ENCODE measurements around the gene SH3TC1. TPM values are rescaled to one million over a fixed set of nuclear protein-coding genes. Genes with fewer than 3 reads are reported as not detected.

The SH3TC1 gene
- total and polyA plus RNA-seq, 10 of the 15 experiments (the other 5 are each of a cell fraction or from before 2014, with no cell fraction given): 0.19 to 47.0 (median 18.4) TPM

DNA sequence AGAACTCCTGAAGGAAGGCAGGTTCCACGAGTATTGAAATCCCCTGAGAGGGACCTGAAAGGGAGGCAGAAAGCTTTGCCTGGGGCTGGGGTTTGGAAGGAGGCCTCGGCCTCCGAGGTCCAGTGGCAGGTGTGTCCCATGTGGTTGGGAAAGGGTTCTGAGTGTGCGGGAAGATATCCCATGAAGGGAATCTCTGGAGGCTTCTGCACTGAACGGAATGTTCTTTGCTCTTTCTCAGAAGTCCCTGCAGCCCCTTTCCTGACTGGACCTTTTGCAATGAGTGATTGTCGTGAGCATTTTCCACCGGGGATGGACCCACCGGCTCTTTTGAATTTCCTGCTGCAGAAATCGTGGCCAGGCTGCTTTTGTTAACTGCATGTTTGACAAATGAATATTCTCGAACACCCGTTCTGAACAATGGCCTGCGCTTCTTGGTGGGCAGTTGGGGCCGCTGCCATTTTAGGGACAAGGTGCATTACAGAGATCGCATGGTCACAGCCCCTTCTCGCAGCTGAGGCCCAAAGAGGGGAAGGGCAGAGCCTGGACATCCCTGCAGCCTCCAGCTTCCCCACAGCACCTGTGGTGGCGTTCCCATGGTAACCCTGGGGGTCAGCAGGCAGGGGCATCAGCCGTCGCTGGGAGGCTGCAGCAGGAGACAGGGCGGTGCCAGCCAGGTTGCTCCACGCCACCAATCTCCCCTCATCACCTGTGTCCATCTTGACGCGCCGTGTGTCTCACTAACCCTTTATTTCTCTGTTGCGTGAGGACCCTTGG lies 52.2 kb downstream of the SH3TC1 start (continued):
- TF ChIP-seq, protein P1, sequence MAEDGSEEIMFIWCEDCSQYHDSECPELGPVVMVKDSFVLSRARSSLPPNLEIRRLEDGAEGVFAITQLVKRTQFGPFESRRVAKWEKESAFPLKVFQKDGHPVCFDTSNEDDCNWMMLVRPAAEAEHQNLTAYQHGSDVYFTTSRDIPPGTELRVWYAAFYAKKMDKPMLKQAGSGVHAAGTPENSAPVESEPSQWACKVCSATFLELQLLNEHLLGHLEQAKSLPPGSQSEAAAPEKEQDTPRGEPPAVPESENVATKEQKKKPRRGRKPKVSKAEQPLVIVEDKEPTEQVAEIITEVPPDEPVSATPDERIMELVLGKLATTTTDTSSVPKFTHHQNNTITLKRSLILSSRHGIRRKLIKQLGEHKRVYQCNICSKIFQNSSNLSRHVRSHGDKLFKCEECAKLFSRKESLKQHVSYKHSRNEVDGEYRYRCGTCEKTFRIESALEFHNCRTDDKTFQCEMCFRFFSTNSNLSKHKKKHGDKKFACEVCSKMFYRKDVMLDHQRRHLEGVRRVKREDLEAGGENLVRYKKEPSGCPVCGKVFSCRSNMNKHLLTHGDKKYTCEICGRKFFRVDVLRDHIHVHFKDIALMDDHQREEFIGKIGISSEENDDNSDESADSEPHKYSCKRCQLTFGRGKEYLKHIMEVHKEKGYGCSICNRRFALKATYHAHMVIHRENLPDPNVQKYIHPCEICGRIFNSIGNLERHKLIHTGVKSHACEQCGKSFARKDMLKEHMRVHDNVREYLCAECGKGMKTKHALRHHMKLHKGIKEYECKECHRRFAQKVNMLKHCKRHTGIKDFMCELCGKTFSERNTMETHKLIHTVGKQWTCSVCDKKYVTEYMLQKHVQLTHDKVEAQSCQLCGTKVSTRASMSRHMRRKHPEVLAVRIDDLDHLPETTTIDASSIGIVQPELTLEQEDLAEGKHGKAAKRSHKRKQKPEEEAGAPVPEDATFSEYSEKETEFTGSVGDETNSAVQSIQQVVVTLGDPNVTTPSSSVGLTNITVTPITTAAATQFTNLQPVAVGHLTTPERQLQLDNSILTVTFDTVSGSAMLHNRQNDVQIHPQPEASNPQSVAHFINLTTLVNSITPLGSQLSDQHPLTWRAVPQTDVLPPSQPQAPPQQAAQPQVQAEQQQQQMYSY (CRISPR knock-in tag; IDR thresholded peaks at IDR 0.05): no peak
- no peak for TF ChIP-seq GATAD2B (conservative IDR thresholded peaks at IDR 0.05; ENCODE audit: low read depth)
- TF ChIP-seq MEF2A (IDR thresholded peaks at IDR 0.05; ENCODE audit: insufficient read depth, low read depth, low read length): no peak
- no peak for TF ChIP-seq ETV6 (conservative IDR thresholded peaks at IDR 0.05 in 1 of 2, IDR thresholded peaks at IDR 0.05 in 1 of 2; ENCODE audit: borderline replicate concordance in 1 of 2, low read depth in 1 of 2)
- TF ChIP-seq, protein P2, sequence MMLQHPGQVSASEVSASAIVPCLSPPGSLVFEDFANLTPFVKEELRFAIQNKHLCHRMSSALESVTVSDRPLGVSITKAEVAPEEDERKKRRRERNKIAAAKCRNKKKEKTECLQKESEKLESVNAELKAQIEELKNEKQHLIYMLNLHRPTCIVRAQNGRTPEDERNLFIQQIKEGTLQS (IDR thresholded peaks at IDR 0.05; ENCODE audit: borderline replicate concordance, extremely low read depth, low read depth, low read length): no peak
- no peak for TF ChIP-seq CHD4 (IDR thresholded peaks at IDR 0.05)
- TF ChIP-seq HDGF (IDR thresholded peaks at IDR 0.05): no peak
- TF ChIP-seq MXI1 (IDR thresholded peaks at IDR 0.05; ENCODE audit: low read depth, low read length): no peak
- TF ChIP-seq, protein P3, sequence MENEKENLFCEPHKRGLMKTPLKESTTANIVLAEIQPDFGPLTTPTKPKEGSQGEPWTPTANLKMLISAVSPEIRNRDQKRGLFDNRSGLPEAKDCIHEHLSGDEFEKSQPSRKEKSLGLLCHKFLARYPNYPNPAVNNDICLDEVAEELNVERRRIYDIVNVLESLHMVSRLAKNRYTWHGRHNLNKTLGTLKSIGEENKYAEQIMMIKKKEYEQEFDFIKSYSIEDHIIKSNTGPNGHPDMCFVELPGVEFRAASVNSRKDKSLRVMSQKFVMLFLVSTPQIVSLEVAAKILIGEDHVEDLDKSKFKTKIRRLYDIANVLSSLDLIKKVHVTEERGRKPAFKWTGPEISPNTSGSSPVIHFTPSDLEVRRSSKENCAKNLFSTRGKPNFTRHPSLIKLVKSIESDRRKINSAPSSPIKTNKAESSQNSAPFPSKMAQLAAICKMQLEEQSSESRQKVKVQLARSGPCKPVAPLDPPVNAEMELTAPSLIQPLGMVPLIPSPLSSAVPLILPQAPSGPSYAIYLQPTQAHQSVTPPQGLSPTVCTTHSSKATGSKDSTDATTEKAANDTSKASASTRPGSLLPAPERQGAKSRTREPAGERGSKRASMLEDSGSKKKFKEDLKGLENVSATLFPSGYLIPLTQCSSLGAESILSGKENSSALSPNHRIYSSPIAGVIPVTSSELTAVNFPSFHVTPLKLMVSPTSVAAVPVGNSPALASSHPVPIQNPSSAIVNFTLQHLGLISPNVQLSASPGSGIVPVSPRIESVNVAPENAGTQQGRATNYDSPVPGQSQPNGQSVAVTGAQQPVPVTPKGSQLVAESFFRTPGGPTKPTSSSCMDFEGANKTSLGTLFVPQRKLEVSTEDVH (IDR thresholded peaks at IDR 0.05; ENCODE audit: low read depth, partially characterized antibody): no peak
- no peak for TF ChIP-seq TBL1XR1 (IDR thresholded peaks at IDR 0.05; ENCODE audit: low read depth, low read length)
- no peak for TF ChIP-seq RUNX3 (IDR thresholded peaks at IDR 0.05; ENCODE audit: low read length)
- TF ChIP-seq ZNF217 (IDR thresholded peaks at IDR 0.05): no peak
- TF ChIP-seq, protein P4, sequence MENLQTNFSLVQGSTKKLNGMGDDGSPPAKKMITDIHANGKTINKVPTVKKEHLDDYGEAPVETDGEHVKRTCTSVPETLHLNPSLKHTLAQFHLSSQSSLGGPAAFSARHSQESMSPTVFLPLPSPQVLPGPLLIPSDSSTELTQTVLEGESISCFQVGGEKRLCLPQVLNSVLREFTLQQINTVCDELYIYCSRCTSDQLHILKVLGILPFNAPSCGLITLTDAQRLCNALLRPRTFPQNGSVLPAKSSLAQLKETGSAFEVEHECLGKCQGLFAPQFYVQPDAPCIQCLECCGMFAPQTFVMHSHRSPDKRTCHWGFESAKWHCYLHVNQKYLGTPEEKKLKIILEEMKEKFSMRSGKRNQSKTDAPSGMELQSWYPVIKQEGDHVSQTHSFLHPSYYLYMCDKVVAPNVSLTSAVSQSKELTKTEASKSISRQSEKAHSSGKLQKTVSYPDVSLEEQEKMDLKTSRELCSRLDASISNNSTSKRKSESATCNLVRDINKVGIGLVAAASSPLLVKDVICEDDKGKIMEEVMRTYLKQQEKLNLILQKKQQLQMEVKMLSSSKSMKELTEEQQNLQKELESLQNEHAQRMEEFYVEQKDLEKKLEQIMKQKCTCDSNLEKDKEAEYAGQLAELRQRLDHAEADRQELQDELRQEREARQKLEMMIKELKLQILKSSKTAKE (IDR thresholded peaks at IDR 0.05; ENCODE audit: low read depth, poor library complexity, severe bottlenecking): no peak
- no peak for TF ChIP-seq NR2F1 (conservative IDR thresholded peaks at IDR 0.05)
- TF ChIP-seq SMC3 (IDR thresholded peaks at IDR 0.05; ENCODE audit: borderline replicate concordance, low read length): no peak

Measured in GM12878 (cell line).